Neural progenitor cell (in vitro differentiated cells): ENCODE results near the gene PHF3. TPM values are rescaled to one million over a fixed set of nuclear protein-coding genes. Genes with fewer than 3 reads are reported as not detected.
A peak's percentile ranks its signal among the peaks of the same experiment; 100 is the strongest.

Experiments used
- DNase-seq: peaks from one replicate; pipeline ENCODE4 v3.0.0-alpha.2; 2016; ENCODE audit warnings: low spot score
- H2AFZ ChIP-seq: fragments of 200-600 bp; sonication (generic); replicated peaks from 2 replicates; pipeline ENCODE4 v1.6.1; 2016; ENCODE audit warnings: antibody characterized with exemption
- H3F3A ChIP-seq: fragments of 200-600 bp; sonication (generic); 2 replicates; pipeline ENCODE4 v1.6.1; 2016; ENCODE audit warnings: antibody characterized with exemption, low read depth
- H3K27ac ChIP-seq: fragments of 200-600 bp; sonication (generic); 2 replicates; pipeline ENCODE4 v1.5.1; 2016; ENCODE audit warnings: mild to moderate bottlenecking
- H3K27me3 ChIP-seq: fragments of 200-600 bp; sonication (generic); 2 replicates; pipeline ENCODE4 v1.6.1; 2016; ENCODE audit warnings: mild to moderate bottlenecking, moderate library complexity
- H3K36me3 ChIP-seq: fragments of 200-600 bp; sonication (generic); 2 replicates; pipeline ENCODE4 v1.5.1; 2016
- H3K4me1 ChIP-seq: fragments of 200-600 bp; sonication (generic); 2 replicates; pipeline ENCODE4 v1.6.1; 2016; ENCODE audit warnings: mixed run types
- H3K4me2 ChIP-seq: fragments of 200-600 bp; sonication (generic); 2 replicates; pipeline ENCODE4 v1.6.1; 2016
- H3K4me3 ChIP-seq: fragments of 200-600 bp; sonication (generic); 2 replicates; pipeline ENCODE4 v1.5.1; 2016
- H3K79me2 ChIP-seq: fragments of 200-600 bp; sonication (generic); 2 replicates; pipeline ENCODE4 v1.6.1; 2016; ENCODE audit warnings: low read depth
- H3K9ac ChIP-seq: fragments of 200-600 bp; sonication (generic); 2 replicates; pipeline ENCODE4 v1.6.1; 2016
- H3K9me3 ChIP-seq: fragments of 200-600 bp; sonication (generic); 2 replicates; pipeline ENCODE4 v1.5.1; 2016; ENCODE audit warnings: low read depth
- H4K20me1 ChIP-seq: fragments of 200-600 bp; sonication (generic); 2 replicates; pipeline ENCODE4 v1.6.1; 2016; ENCODE audit warnings: low read depth
- H3K27ac Mint-ChIP-seq: 3 replicates; pipeline ENCODE4 v1.8.0; 2021; ENCODE audit warnings: mixed read lengths
- H3K27me3 Mint-ChIP-seq: 2 replicates; pipeline ENCODE4 v1.8.0; 2022; ENCODE audit warnings: low read depth, mild to moderate bottlenecking, inconsistent platforms, moderate library complexity, mixed read lengths; ENCODE audit not compliant: insufficient read depth
- H3K36me3 Mint-ChIP-seq: 3 replicates; pipeline ENCODE4 v1.8.0; 2021; ENCODE audit warnings: mixed read lengths
- H3K4me1 Mint-ChIP-seq: 3 replicates; pipeline ENCODE4 v1.8.0; 2021; ENCODE audit warnings: mixed read lengths
- H3K4me3 Mint-ChIP-seq: 3 replicates; pipeline ENCODE4 v1.8.0; 2021; ENCODE audit warnings: mild to moderate bottlenecking, moderate library complexity, mixed read lengths
- H3K9me3 Mint-ChIP-seq: 3 replicates; pipeline ENCODE4 v1.8.0; 2020; ENCODE audit warnings: mixed read lengths
- CTCF ChIP-seq: fragments of 200-600 bp; sonication (generic); IDR thresholded peaks from 2 replicates; pipeline ENCODE4 v1.5.1; 2017; ENCODE audit warnings: antibody characterized with exemption, mild to moderate bottlenecking
- EZH2 ChIP-seq: fragments of 200-600 bp; sonication (generic); IDR thresholded peaks from 2 replicates; pipeline ENCODE4 v1.6.1; 2017; ENCODE audit warnings: antibody characterized with exemption, mild to moderate bottlenecking, moderate library complexity
- EZH2phosphoT487 ChIP-seq: fragments of 200-600 bp; sonication (generic); IDR thresholded peaks from 2 replicates; pipeline ENCODE4 v1.6.1; 2017; ENCODE audit warnings: antibody characterized with exemption
- total RNA-seq: library from RNA; depleted of rRNA; stranded (reverse); fragments of >200 nt; gene quantifications from 2 replicates; pipeline ENCODE4 v1.2.3, GENCODE V29; 2015; ENCODE audit warnings: low replicate concordance

Gene PHF3
- total RNA-seq, 1 donor from 2014 or later, result 100 TPM

GRCh38 chr6:63636518-63637021 lies 968 bp downstream of the PHF3 start:
- peak overlapping the region; percentile 99 for H3K27ac Mint-ChIP-seq
- peaks cover 45% of the 10 kb centered on the region for H3K4me1 ChIP-seq
- DNase-seq, result peak; percentile 62
- H3F3A ChIP-seq, result peaks cover 31% of the 10 kb centered on the region
- peak overlapping the region; percentile 95 for H3K9ac ChIP-seq
- peaks cover 40% of the 10 kb centered on the region for H3K4me1 Mint-ChIP-seq
- H3K79me2 ChIP-seq, result peaks cover 55% of the 10 kb centered on the region
- H3K9me3 ChIP-seq, result no peaks in the 10 kb centered on the region
- H3K36me3 Mint-ChIP-seq, result peaks cover 4% of the 10 kb centered on the region
- H3K9me3 Mint-ChIP-seq, result no peaks in the 10 kb centered on the region
- H3K27ac ChIP-seq, result peak overlapping the region; percentile 98
- H3K27me3 ChIP-seq, result peaks cover 24% of the 10 kb centered on the region
- H3K27me3 Mint-ChIP-seq, result peaks cover 6% of the 10 kb centered on the region
- TF ChIP-seq EZH2 (no peak), CTCF (no peak), EZH2phosphoT487 (no peak)
- H4K20me1 ChIP-seq, result peaks cover 49% of the 10 kb centered on the region
- H2AFZ ChIP-seq, result peak overlapping the region; percentile 80
- peak overlapping the region; percentile 100 for H3K4me3 Mint-ChIP-seq
- H3K4me3 ChIP-seq, result peak overlapping the region; percentile 95
- peak overlapping the region; percentile 92 for H3K4me2 ChIP-seq
- H3K36me3 ChIP-seq, result no peaks in the 10 kb centered on the region

GRCh38 chr6:63637865-63638445 lies 2.4 kb downstream of the PHF3 start:
- Mint-ChIP-seq H3K4me3 (peak overlapping the region; percentile 100), H3K9me3 (no peaks in the 10 kb centered on the region), H3K27me3 (peaks cover 6% of the 10 kb centered on the region), H3K4me1 (peaks cover 35% of the 10 kb centered on the region), H3K27ac (no peak overlapping the region), H3K36me3 (peaks cover 8% of the 10 kb centered on the region)
- Histone ChIP-seq H3K27ac (no peak overlapping the region), H3K4me3 (peak overlapping the region; percentile 95), H3K36me3 (no peaks in the 10 kb centered on the region), H3K9ac (peak overlapping the region; percentile 95), H4K20me1 (peaks cover 63% of the 10 kb centered on the region), H3K79me2 (peaks cover 69% of the 10 kb centered on the region), H2AFZ (no peak overlapping the region), H3K9me3 (no peaks in the 10 kb centered on the region), H3K27me3 (peaks cover 10% of the 10 kb centered on the region), H3K4me1 (peaks cover 40% of the 10 kb centered on the region), H3K4me2 (peak overlapping the region; percentile 92), H3F3A (peaks cover 31% of the 10 kb centered on the region)
- TF ChIP-seq EZH2 (no peak), EZH2phosphoT487 (no peak), CTCF (no peak)
- no peak for DNase-seq

GRCh38 chr6:63640062-63640461 lies 4.5 kb downstream of the PHF3 start:
- H3K27ac Mint-ChIP-seq, result no peak overlapping the region
- H3K27ac ChIP-seq, result no peak overlapping the region
- no peak overlapping the region for H3K9ac ChIP-seq
- H3K79me2 ChIP-seq, result peaks cover 90% of the 10 kb centered on the region
- TF ChIP-seq CTCF, result no peak
- no peak for TF ChIP-seq EZH2
- no peak for TF ChIP-seq EZH2phosphoT487
- H4K20me1 ChIP-seq, result peaks cover 84% of the 10 kb centered on the region
- H3K27me3 Mint-ChIP-seq, result peaks cover 5% of the 10 kb centered on the region
- DNase-seq, result no peak
- H3K9me3 Mint-ChIP-seq, result no peaks in the 10 kb centered on the region
- H2AFZ ChIP-seq, result no peak overlapping the region
- H3K4me1 ChIP-seq, result peaks cover 31% of the 10 kb centered on the region
- H3K4me3 Mint-ChIP-seq, result no peak overlapping the region
- peaks cover 16% of the 10 kb centered on the region for H3F3A ChIP-seq
- no peaks in the 10 kb centered on the region for H3K36me3 ChIP-seq
- H3K36me3 Mint-ChIP-seq, result peaks cover 16% of the 10 kb centered on the region
- no peak overlapping the region for H3K4me3 ChIP-seq
- no peaks in the 10 kb centered on the region for H3K9me3 ChIP-seq
- H3K4me2 ChIP-seq, result peak overlapping the region; percentile 92
- peaks cover 29% of the 10 kb centered on the region for H3K4me1 Mint-ChIP-seq
- H3K27me3 ChIP-seq, result no peaks in the 10 kb centered on the region
